ENCODE measurements around the gene TBCC. TPM values are rescaled to one million over a fixed set of nuclear protein-coding genes. Genes with fewer than 3 reads are reported as not detected.
A peak's percentile ranks its signal among the peaks of the same experiment; 100 is the strongest.

The TBCC gene
- total and polyA plus RNA-seq, 4 donors: 21.6 to 38.0 (median 22.1) TPM

GRCh38 chr6:42783177-42783875, 37.4 kb upstream of the TBCC start:
- WGBS, 2 donors: 0% methylated on average over 71 to 79 of the region's 79 CpGs
- TF ChIP-seq CTCF (IDR thresholded peaks at IDR 0.05; ENCODE audit: control extremely low read depth, extremely low read depth): no peak
- peaks cover 4 to 29% (median 10%) of the 10 kb centered on the region in 5 donors for H3K4me1 ChIP-seq (ENCODE audit: control insufficient read depth in 5 of 5, insufficient read depth in 5 of 5, low read length in 5 of 5)
- H3K27me3 ChIP-seq (ENCODE audit: control insufficient read depth in 3 of 3, insufficient read depth in 3 of 3, low read length in 2 of 3): no peaks in the 10 kb centered on the region
- H3K36me3 ChIP-seq (ENCODE audit: control insufficient read depth in 4 of 4, insufficient read depth in 4 of 4, low read length in 4 of 4): peaks cover 0 to 6% (median under 1%) of the 10 kb centered on the region in 4 donors
- peak overlapping the region; percentile 98 to 100 for H3K27ac ChIP-seq (ENCODE audit: low read depth in 1 of 2, low read length in 1 of 2)
- H3K9ac ChIP-seq (ENCODE audit: insufficient read depth in 1 of 2, low read length in 2 of 2): peak overlapping the region; percentile 99 to 100
- ATAC-seq (ENCODE audit: insufficient read depth, low FRiP score) (peak; percentile 69), DNase-seq (peak; percentile 88 to 91 (median 88))
- H3K9me3 ChIP-seq (ENCODE audit: control insufficient read depth in 4 of 4, insufficient read depth in 3 of 4, low read length in 3 of 4): no peaks in the 10 kb centered on the region
- peak overlapping the region; percentile 57 for H3K4me3 ChIP-seq

GRCh38 chr6:42782689-42783176, 36.8 kb upstream of the TBCC start:
- Histone ChIP-seq H3K36me3 (ENCODE audit: control insufficient read depth in 4 of 4, insufficient read depth in 4 of 4, low read length in 4 of 4) (peaks cover 0 to 6% (median 0%) of the 10 kb centered on the region in 4 donors), H3K27me3 (ENCODE audit: control insufficient read depth in 3 of 3, insufficient read depth in 3 of 3, low read length in 2 of 3) (no peaks in the 10 kb centered on the region), H3K4me3 (peak overlapping the region; percentile 57), H3K9me3 (ENCODE audit: control insufficient read depth in 4 of 4, insufficient read depth in 3 of 4, low read length in 3 of 4) (no peaks in the 10 kb centered on the region), H3K4me1 (ENCODE audit: control insufficient read depth in 5 of 5, insufficient read depth in 5 of 5, low read length in 5 of 5) (peaks cover 4 to 29% (median 10%) of the 10 kb centered on the region in 5 donors), H3K9ac (ENCODE audit: insufficient read depth in 1 of 2, low read length in 2 of 2) (peak overlapping the region; percentile 99 to 100), H3K27ac (ENCODE audit: low read depth in 1 of 2, low read length in 1 of 2) (peak overlapping the region; percentile 98 to 100)
- TF ChIP-seq CTCF (IDR thresholded peaks at IDR 0.05; ENCODE audit: control extremely low read depth, extremely low read depth): no peak
- WGBS, 2 donors: 0 to 1% methylated on average over 25 to 51 of the region's 51 CpGs
- DNase-seq (peak; percentile 90 to 95 (median 95)), ATAC-seq (ENCODE audit: insufficient read depth, low FRiP score) (no peak)

- H3K27ac ChIP-seq (ENCODE audit: low read depth in 1 of 2, low read length in 1 of 2): peak within 1 kb of the TSS; percentile 98 to 100
- peak within 1 kb of the TSS; percentile 88 to 99 for H3K9ac ChIP-seq (ENCODE audit: insufficient read depth in 1 of 2, low read length in 2 of 2)
- no peak for TF ChIP-seq CTCF (IDR thresholded peaks at IDR 0.05; ENCODE audit: control extremely low read depth, extremely low read depth)
- no peaks in the 10 kb centered on the region for H3K27me3 ChIP-seq (ENCODE audit: control insufficient read depth in 3 of 3, insufficient read depth in 3 of 3, low read length in 2 of 3)
- WGBS, 2 donors: 0 to 1% methylated on average over 62 to 66 of the region's 70 CpGs
- H3K36me3 ChIP-seq (ENCODE audit: control insufficient read depth in 4 of 4, insufficient read depth in 4 of 4, low read length in 4 of 4): peaks cover 0 to 6% (median 0%) of the 10 kb centered on the region in 4 donors
- peaks cover 4 to 27% (median 10%) of the 10 kb centered on the region in 5 donors for H3K4me1 ChIP-seq (ENCODE audit: control insufficient read depth in 5 of 5, insufficient read depth in 5 of 5, low read length in 5 of 5)
- no peaks in the 10 kb centered on the region for H3K9me3 ChIP-seq (ENCODE audit: control insufficient read depth in 4 of 4, insufficient read depth in 3 of 4, low read length in 3 of 4)
- DNase-seq (peak; percentile 83 to 94 (median 93)), ATAC-seq (ENCODE audit: insufficient read depth, low FRiP score) (peak; percentile 72)
- peak within 1 kb of the TSS; percentile 57 for H3K4me3 ChIP-seq
Observed at GRCh38 chr6:42781796-42782688, 36.1 kb upstream of the TBCC start, which contains the start of gene BICRAL. TSS of gene BICRAL (plus strand) at chr6:42782052. CDS start at chr6:42822023, 39,971 bp downstream.

All from lung (tissue), 12 donors.